SJCRH30 (cell line): Measurements from ENCODE around the gene MAP4K4. TPM values are rescaled to one million over a fixed set of nuclear protein-coding genes. Genes with fewer than 3 reads are reported as not detected.

ENCODE experiments used
- DNase-seq, 2 experiments: peaks; one replicate each; pipeline ENCODE4 v3.0.0-alpha.2; 2015 to 2020
- H3K27ac ChIP-seq: fragments of 250-450 bp; sonication (Bioruptor Pico); 2 replicates; pipeline ENCODE4 v1.5.1; 2020; ENCODE audit warnings: mild to moderate bottlenecking, moderate library complexity
- H3K27me3 ChIP-seq: fragments of 250-450 bp; sonication (Bioruptor Pico); 2 replicates; pipeline ENCODE4 v1.5.1; 2020; ENCODE audit warnings: mild to moderate bottlenecking, moderate library complexity
- H3K36me3 ChIP-seq: fragments of 250-450 bp; sonication (Bioruptor Pico); 2 replicates; pipeline ENCODE4 v1.5.1; 2020; ENCODE audit warnings: mild to moderate bottlenecking, moderate library complexity
- H3K4me1 ChIP-seq: fragments of 250-450 bp; sonication (Bioruptor Pico); 2 replicates; pipeline ENCODE4 v1.5.1; 2020; ENCODE audit warnings: mild to moderate bottlenecking, moderate library complexity
- H3K4me3 ChIP-seq: fragments of 250-450 bp; sonication (Bioruptor Pico); 2 replicates; pipeline ENCODE4 v1.5.1; 2020; ENCODE audit warnings: mild to moderate bottlenecking, moderate library complexity
- H3K9me3 ChIP-seq: fragments of 250-450 bp; sonication (Bioruptor Pico); replicated peaks from 2 replicates; pipeline ENCODE4 v1.5.1; 2020; ENCODE audit warnings: mild to moderate bottlenecking, moderate library complexity
- total RNA-seq: library from RNA; depleted of rRNA; stranded (reverse); fragments of >200 nt; shearing (Covaris generic); gene quantifications from 2 replicates; pipeline ENCODE4 v1.2.3, GENCODE V29; 2014

Gene MAP4K4
- total RNA-seq, 1 experiment from 2014 or later = 139 TPM

- Histone ChIP-seq H3K4me1 (peaks cover 53% of the 10 kb centered on the region), H3K4me3 (no peak overlapping the region), H3K9me3 (no peaks in the 10 kb centered on the region), H3K36me3 (no peaks in the 10 kb centered on the region), H3K27ac (peak overlapping the region; percentile 24; the same call in 1 of the 2 replicates), H3K27me3 (no peaks in the 10 kb centered on the region)
- peak; percentile 44 to 77 for DNase-seq
Observed at GRCh38 chr2:101818531-101819451, 121.3 kb downstream of the MAP4K4 start.

DNA sequence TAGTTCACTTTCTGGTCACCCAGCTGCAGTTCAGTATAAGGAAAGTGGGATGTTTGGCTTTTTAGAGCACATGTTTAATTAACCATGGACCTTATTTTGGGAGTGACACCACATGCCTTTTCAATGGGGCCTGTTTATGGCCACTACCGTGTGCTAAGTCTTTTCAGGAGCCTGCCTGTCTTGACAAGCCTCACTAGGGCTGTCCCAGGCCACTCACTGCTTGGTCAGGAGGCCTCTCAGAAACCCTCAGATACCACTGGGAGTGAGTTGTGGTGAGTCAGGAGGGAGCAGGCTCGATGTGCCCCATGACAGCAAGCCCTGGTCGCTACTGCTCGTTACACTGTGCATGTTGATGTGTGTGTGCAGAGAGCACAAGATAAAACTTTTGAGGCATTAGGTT is 123.0 kb downstream of the MAP4K4 start:
- Histone ChIP-seq H3K4me3 (no peak overlapping the region), H3K27ac (no peak overlapping the region), H3K4me1 (peaks cover 43% of the 10 kb centered on the region), H3K27me3 (no peaks in the 10 kb centered on the region), H3K36me3 (peaks cover 6% of the 10 kb centered on the region), H3K9me3 (no peaks in the 10 kb centered on the region)
- DNase-seq = peak; percentile 25 to 43

DNA sequence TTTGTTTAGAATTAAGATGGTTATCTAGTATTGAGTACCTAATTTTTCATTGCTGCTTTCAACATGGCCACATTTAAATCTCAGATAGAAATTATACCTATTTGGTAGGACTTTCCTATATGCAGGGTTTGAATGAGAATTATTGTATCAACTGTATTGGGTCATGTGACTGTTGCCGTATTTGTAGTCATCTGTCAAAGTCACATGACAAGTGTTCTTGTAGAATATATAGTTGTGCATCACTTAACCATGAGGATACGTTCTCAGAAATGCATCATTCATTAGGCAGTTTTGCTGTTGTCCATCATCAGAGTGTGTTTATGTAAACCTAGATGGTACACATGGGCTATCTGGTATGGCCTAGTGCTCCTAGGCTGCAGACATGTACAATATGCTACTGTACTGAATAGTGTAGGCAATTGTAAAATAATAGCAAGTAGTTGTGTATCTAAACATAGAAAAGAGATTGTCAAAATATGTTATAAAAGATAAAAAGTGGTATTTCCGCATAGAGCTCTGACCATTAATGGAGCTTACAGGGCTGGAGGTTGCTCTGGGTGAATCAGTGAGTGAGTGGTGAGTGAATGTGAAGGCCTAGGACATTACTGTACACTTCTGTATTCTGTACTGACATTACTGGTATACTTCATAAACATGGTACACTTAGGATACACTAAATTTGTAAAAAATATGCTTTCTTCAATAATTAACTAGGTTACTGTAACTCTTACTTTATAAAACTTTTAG is 123.7 kb downstream of the MAP4K4 start:
- Histone ChIP-seq H3K36me3 (peaks cover 13% of the 10 kb centered on the region), H3K27ac (no peak overlapping the region), H3K9me3 (no peaks in the 10 kb centered on the region), H3K27me3 (no peaks in the 10 kb centered on the region), H3K4me1 (peaks cover 37% of the 10 kb centered on the region), H3K4me3 (no peak overlapping the region)
- DNase-seq = no peak

GRCh38 chr2:101821828-101822458 is 124.4 kb downstream of the MAP4K4 start:
- Histone ChIP-seq H3K4me1 (peaks cover 35% of the 10 kb centered on the region), H3K36me3 (peaks cover 19% of the 10 kb centered on the region), H3K4me3 (no peak overlapping the region), H3K27ac (no peak overlapping the region), H3K9me3 (no peaks in the 10 kb centered on the region), H3K27me3 (no peaks in the 10 kb centered on the region)
- DNase-seq = no peak

GRCh38 chr2:101823347-101823791 is 125.9 kb downstream of the MAP4K4 start:
- Histone ChIP-seq H3K4me1 (peaks cover 38% of the 10 kb centered on the region), H3K9me3 (no peaks in the 10 kb centered on the region), H3K27ac (no peak overlapping the region), H3K4me3 (no peak overlapping the region), H3K27me3 (no peaks in the 10 kb centered on the region), H3K36me3 (peaks cover 26% of the 10 kb centered on the region)
- DNase-seq = peak in 1 of 2 experiments; percentile 34

- H3K4me1 ChIP-seq = peaks cover 33% of the 10 kb centered on the region
- no peak for DNase-seq
- H3K27me3 ChIP-seq = no peaks in the 10 kb centered on the region
- H3K4me3 ChIP-seq = no peak overlapping the region
- no peak overlapping the region for H3K27ac ChIP-seq
- peaks cover 29% of the 10 kb centered on the region for H3K36me3 ChIP-seq
- H3K9me3 ChIP-seq = no peaks in the 10 kb centered on the region
Observed at GRCh38 chr2:101823859-101824258, 126.4 kb downstream of the MAP4K4 start.

- Histone ChIP-seq H3K27me3 (no peaks in the 10 kb centered on the region), H3K4me3 (no peak overlapping the region), H3K4me1 (peaks cover 14% of the 10 kb centered on the region), H3K27ac (peak overlapping the region; percentile 37), H3K9me3 (no peaks in the 10 kb centered on the region), H3K36me3 (peaks cover 50% of the 10 kb centered on the region)
- DNase-seq = no peak
Observed at GRCh38 chr2:101826716-101827115, 129.2 kb downstream of the MAP4K4 start.

DNA sequence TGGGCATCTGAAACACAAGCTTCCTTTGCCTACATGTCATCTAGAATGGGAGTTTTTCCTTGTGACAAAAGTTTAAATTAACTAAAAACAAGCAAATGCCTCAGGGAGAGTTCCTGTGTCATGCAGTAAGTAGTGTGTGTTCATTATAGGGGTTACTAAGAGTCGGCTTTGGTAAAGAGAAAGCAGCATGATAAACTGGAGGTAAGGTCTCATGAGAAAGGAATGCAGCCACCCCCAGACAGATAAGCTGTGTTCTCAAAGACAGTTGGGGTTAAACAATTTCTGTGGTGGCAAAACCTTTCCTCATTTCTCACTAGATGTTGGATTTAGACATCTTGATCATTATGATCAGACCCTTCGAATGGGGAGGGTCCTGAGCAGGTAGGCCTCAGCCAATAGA is 129.7 kb downstream of the MAP4K4 start:
- Histone ChIP-seq H3K27me3 (no peaks in the 10 kb centered on the region), H3K4me3 (no peak overlapping the region), H3K9me3 (no peaks in the 10 kb centered on the region), H3K4me1 (peaks cover 14% of the 10 kb centered on the region), H3K36me3 (peaks cover 55% of the 10 kb centered on the region), H3K27ac (peak overlapping the region; percentile 37)
- DNase-seq = peak in 1 of 2 experiments; percentile 33

DNA sequence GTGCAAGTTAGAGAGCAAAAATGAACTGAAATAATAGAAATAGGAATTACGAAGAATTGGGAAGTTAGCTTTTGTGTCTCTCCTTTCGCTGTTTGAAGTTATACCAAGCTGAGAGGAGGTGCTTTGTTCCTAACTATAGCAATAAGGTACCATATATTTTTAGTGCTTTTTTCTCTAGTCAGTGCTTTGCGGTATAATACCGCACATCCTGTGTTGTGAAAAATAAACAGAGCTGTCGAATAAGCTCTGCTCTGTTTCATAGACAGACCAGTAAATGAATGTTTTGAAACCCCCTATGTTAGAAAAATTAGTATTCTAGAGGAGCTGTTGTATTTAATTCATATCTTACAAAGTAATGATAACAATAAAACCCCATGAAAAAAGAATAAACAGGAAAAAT is 130.8 kb downstream of the MAP4K4 start:
- DNase-seq = no peak
- Histone ChIP-seq H3K4me3 (no peak overlapping the region), H3K4me1 (peaks cover 14% of the 10 kb centered on the region), H3K27ac (no peak overlapping the region), H3K9me3 (no peaks in the 10 kb centered on the region), H3K36me3 (peaks cover 58% of the 10 kb centered on the region), H3K27me3 (no peaks in the 10 kb centered on the region)

GRCh38 chr2:101828673-101829334 is 131.3 kb downstream of the MAP4K4 start:
- H3K9me3 ChIP-seq = no peaks in the 10 kb centered on the region
- peaks cover 14% of the 10 kb centered on the region for H3K4me1 ChIP-seq
- peaks cover 58% of the 10 kb centered on the region for H3K36me3 ChIP-seq
- H3K27me3 ChIP-seq = no peaks in the 10 kb centered on the region
- no peak for DNase-seq
- no peak overlapping the region for H3K4me3 ChIP-seq
- no peak overlapping the region for H3K27ac ChIP-seq

DNA sequence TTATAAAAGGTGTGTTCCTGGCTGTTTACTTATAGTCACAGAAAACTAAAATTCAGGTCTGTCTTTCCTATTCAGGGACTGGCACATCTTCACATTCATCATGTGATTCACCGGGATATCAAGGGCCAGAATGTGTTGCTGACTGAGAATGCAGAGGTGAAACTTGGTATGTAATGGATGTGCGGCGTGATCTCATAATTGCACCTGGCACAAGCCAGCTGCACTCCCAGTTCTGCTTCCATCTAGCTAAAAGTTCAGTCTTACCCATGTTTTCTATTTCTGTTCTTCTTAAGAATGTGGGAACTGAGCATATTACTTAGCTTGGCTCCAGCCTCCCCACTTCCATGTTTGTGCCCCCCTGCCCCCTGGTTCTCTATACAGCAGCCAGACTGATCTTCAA is 131.9 kb downstream of the MAP4K4 start:
- Histone ChIP-seq H3K9me3 (no peaks in the 10 kb centered on the region), H3K4me1 (peaks cover 14% of the 10 kb centered on the region), H3K27me3 (no peaks in the 10 kb centered on the region), H3K27ac (no peak overlapping the region), H3K4me3 (no peak overlapping the region), H3K36me3 (peaks cover 61% of the 10 kb centered on the region)
- DNase-seq = no peak

DNA sequence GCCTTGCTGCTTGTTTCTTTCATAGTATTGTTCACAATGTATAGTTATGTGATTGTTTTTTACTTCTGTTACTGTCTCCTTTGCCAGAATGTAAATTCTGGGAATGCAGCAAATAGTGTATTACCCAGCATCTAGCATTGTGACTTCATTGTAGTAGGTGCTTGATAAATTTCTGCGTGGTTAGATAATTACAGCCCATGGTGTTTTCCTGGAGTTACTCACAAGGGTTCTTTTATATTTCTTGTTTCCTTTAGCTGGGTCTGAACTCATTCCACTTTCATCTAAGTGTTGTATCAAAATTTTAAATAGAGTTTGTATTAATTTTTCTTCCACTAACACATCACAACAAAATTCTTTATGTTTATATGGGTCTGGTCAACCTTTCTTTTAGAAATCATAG is 132.6 kb downstream of the MAP4K4 start:
- Histone ChIP-seq H3K4me3 (no peak overlapping the region), H3K9me3 (no peaks in the 10 kb centered on the region), H3K27ac (no peak overlapping the region), H3K4me1 (peaks cover 14% of the 10 kb centered on the region), H3K36me3 (peaks cover 66% of the 10 kb centered on the region), H3K27me3 (no peaks in the 10 kb centered on the region)
- DNase-seq = no peak

GRCh38 chr2:101830555-101830954 is 133.0 kb downstream of the MAP4K4 start:
- no peak overlapping the region for H3K27ac ChIP-seq
- no peaks in the 10 kb centered on the region for H3K9me3 ChIP-seq
- no peak overlapping the region for H3K4me3 ChIP-seq
- DNase-seq = no peak
- peaks cover 14% of the 10 kb centered on the region for H3K4me1 ChIP-seq
- no peaks in the 10 kb centered on the region for H3K27me3 ChIP-seq
- H3K36me3 ChIP-seq = peaks cover 66% of the 10 kb centered on the region

GRCh38 chr2:101831351-101831865 is 133.9 kb downstream of the MAP4K4 start:
- Histone ChIP-seq H3K4me1 (peaks cover 14% of the 10 kb centered on the region), H3K27ac (no peak overlapping the region), H3K4me3 (no peak overlapping the region), H3K36me3 (peaks cover 64% of the 10 kb centered on the region), H3K27me3 (no peaks in the 10 kb centered on the region), H3K9me3 (no peaks in the 10 kb centered on the region)
- peak; percentile 56 to 83 for DNase-seq
